ENCODE data around the gene ARSG. TPM values are rescaled to one million over a fixed set of nuclear protein-coding genes. Genes with fewer than 3 reads are reported as not detected.
A peak's percentile ranks its signal among the peaks of the same experiment; 100 is the strongest.

Gene ARSG
- polyA plus RNA-seq, 2 of the 4 experiments (the other 2 are of a cell fraction) = 0.57 to 1.7 TPM

DNA sequence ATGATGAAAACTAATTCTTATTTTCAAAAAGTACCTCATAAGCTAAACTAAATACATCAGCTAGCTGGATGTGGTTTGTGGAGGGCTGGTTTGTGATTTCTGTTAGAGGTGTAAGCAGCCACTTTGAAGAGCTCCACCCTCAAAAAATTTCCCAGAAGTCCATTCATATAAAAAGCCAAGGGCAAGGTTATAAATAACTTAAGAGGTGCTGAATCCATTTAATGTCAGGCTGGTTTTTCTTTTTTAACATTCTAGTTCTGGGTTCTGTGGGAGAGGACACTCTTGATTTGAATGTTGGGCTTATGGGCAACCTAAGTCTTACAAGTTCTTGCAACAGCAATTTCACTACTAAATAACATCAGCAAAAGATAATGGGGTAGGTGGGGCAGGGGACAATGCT, 169.4 kb downstream of the ARSG start:
- ATAC-seq (no peak), DNase-seq (ENCODE audit: low read depth in 1 of 2, low spot score in 1 of 2) (no peak), FAIRE-seq (no peak)
- no peak overlapping the region for H3K4me2 ChIP-seq
- no peak overlapping the region for H3K4me3 ChIP-seq
- peaks cover 19% of the 10 kb centered on the region for H3K4me1 ChIP-seq
- ChIA-PET CTCF (interaction anchor here (0.6 to 8.5 kb wide), 5 partner anchors 20 to 289 kb away, joined by 3 to 59 read pairs (median 6); partner anchors contain the start of gene AMZ2), POLR2A (no interaction called here)
- no peak overlapping the region for H3K27ac ChIP-seq
- no peak for TF ChIP-seq HOXB13 (CRISPR knock-in tag; IDR thresholded peaks at IDR 0.05; ENCODE audit: low read depth)
- H3K9me3 ChIP-seq = no peaks in the 10 kb centered on the region

- 83% methylated on average over 1 of the region's 1 CpG for WGBS (ENCODE audit: missing lambda C conversion rate)
- no peak for DNase-seq (ENCODE audit: low read depth in 1 of 2, low spot score in 1 of 2)
- ChIA-PET POLR2A (no interaction called here), CTCF (interaction anchor here (3.0 to 8.5 kb wide), 2 partner anchors 198 to 289 kb away, joined by 39 to 59 read pairs; no protein-coding TSS in a partner anchor)
- H3K4me1 ChIP-seq = peaks cover 16% of the 10 kb centered on the region
- ATAC-seq = no peak
- no peak overlapping the region for H3K4me3 ChIP-seq
- no peak for FAIRE-seq
- no peaks in the 10 kb centered on the region for H3K9me3 ChIP-seq
- no peak overlapping the region for H3K27ac ChIP-seq
- H3K4me2 ChIP-seq = no peak overlapping the region
- TF ChIP-seq RNF2 (IDR thresholded peaks at IDR 0.05; ENCODE audit: borderline replicate concordance, low read depth) (no peak), MAFK (IDR thresholded peaks at IDR 0.05; ENCODE audit: partially characterized antibody) (peak; percentile 51)
Measured at GRCh38 chr17:68461122-68461539, 169.8 kb downstream of the ARSG start.

DNA sequence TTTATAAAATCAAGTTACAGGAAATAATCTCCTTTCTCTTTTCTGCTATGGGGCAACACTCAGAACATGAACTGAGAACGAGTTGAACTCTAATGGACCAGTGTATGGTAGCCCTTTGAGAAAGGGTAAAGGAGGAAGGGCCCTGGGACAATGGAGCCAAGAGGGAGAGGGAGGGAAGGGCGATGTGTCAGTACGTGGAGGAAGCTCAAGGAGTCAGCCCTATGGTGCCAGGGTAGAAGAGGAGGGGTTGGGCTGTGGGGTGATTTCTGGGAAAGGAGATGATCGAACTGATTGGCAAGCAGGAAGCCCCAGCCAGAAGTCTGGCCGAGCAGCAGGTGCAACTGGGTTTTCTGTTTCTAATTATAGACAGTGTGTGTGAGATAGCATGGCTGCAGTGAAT, 170.3 kb downstream of the ARSG start:
- no peaks in the 10 kb centered on the region for H3K9me3 ChIP-seq
- H3K4me2 ChIP-seq = no peak overlapping the region
- ATAC-seq (no peak), DNase-seq (ENCODE audit: low read depth in 1 of 2, low spot score in 1 of 2) (no peak), FAIRE-seq (no peak)
- TF ChIP-seq EP300 (IDR thresholded peaks at IDR 0.05) (no peak), MYC (IDR thresholded peaks at IDR 0.05; ENCODE audit: borderline replicate concordance, low read length) (no peak), HEYL (CRISPR knock-in tag; IDR thresholded peaks at IDR 0.05) (no peak), CBX8 (IDR thresholded peaks at IDR 0.05) (no peak), POLR2AphosphoS2 (conservative IDR thresholded peaks at IDR 0.05; ENCODE audit: low read length) (no peak), ZFP36 (IDR thresholded peaks at IDR 0.05; ENCODE audit: borderline replicate concordance, partially characterized antibody) (no peak)
- no peak overlapping the region for H3K27ac ChIP-seq
- CTCF ChIA-PET = interaction anchor here (0.6 to 8.5 kb wide), 15 partner anchors 12 to 571 kb away, joined by 3 to 59 read pairs (median 4); partner anchors contain the start of gene AMZ2
- no peak overlapping the region for H3K4me3 ChIP-seq
- POLR2A ChIA-PET = no interaction called here
- H3K4me1 ChIP-seq = peaks cover 11% of the 10 kb centered on the region; the same call in 2 of the 3 replicates
- 24% methylated on average over 5 of the region's 5 CpGs for WGBS (ENCODE audit: missing lambda C conversion rate)

GRCh38 chr17:68462381-68463210, 171.3 kb downstream of the ARSG start:
- WGBS (ENCODE audit: missing lambda C conversion rate) = 37% methylated on average over 15 of the region's 15 CpGs
- H3K27ac ChIP-seq = no peak overlapping the region
- FAIRE-seq (no peak), DNase-seq (ENCODE audit: low read depth in 1 of 2, low spot score in 1 of 2) (peak; percentile 84 to 87), ATAC-seq (peak; percentile 78 to 95)
- H3K4me3 ChIP-seq = no peak overlapping the region
- CTCF ChIA-PET = interaction anchor here (0.6 to 8.5 kb wide), 26 partner anchors 9 to 573 kb away, joined by 3 to 59 read pairs (median 4); partner anchors contain the start of gene AMZ2
- TF ChIP-seq, protein P1, sequence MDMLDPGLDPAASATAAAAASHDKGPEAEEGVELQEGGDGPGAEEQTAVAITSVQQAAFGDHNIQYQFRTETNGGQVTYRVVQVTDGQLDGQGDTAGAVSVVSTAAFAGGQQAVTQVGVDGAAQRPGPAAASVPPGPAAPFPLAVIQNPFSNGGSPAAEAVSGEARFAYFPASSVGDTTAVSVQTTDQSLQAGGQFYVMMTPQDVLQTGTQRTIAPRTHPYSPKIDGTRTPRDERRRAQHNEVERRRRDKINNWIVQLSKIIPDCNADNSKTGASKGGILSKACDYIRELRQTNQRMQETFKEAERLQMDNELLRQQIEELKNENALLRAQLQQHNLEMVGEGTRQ (IDR thresholded peaks at IDR 0.05) = no peak
- no peak for TF ChIP-seq RNF2 (IDR thresholded peaks at IDR 0.05; ENCODE audit: borderline replicate concordance, low read depth)
- TF ChIP-seq SMC3 (IDR thresholded peaks at IDR 0.05) = peak; percentile 74
- no peak for TF ChIP-seq POLR2AphosphoS2 (conservative IDR thresholded peaks at IDR 0.05; ENCODE audit: low read length)
- no peak for TF ChIP-seq EP300 (IDR thresholded peaks at IDR 0.05)
- TF ChIP-seq POLR2A (IDR thresholded peaks at IDR 0.05; ENCODE audit: low read length) = no peak
- peak; percentile 92 to 93 for TF ChIP-seq RAD21 (conservative IDR thresholded peaks at IDR 0.05 in 1 of 2, IDR thresholded peaks at IDR 0.05 in 1 of 2)
- TF ChIP-seq, protein P2, sequence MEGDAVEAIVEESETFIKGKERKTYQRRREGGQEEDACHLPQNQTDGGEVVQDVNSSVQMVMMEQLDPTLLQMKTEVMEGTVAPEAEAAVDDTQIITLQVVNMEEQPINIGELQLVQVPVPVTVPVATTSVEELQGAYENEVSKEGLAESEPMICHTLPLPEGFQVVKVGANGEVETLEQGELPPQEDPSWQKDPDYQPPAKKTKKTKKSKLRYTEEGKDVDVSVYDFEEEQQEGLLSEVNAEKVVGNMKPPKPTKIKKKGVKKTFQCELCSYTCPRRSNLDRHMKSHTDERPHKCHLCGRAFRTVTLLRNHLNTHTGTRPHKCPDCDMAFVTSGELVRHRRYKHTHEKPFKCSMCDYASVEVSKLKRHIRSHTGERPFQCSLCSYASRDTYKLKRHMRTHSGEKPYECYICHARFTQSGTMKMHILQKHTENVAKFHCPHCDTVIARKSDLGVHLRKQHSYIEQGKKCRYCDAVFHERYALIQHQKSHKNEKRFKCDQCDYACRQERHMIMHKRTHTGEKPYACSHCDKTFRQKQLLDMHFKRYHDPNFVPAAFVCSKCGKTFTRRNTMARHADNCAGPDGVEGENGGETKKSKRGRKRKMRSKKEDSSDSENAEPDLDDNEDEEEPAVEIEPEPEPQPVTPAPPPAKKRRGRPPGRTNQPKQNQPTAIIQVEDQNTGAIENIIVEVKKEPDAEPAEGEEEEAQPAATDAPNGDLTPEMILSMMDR (IDR thresholded peaks at IDR 0.05) = peak; percentile 92
- no peak for TF ChIP-seq HEYL (CRISPR knock-in tag; IDR thresholded peaks at IDR 0.05)
- no peak for TF ChIP-seq CEBPB (IDR thresholded peaks at IDR 0.05)
- POLR2A ChIA-PET = no interaction called here
- H3K9me3 ChIP-seq = no peaks in the 10 kb centered on the region
- peak overlapping the region; percentile 54 for H3K4me2 ChIP-seq
- H3K4me1 ChIP-seq = peaks cover 11% of the 10 kb centered on the region; the same call in 2 of the 3 replicates
